Esophagus (tissue), 2 donors: ENCODE results near the gene PDE4D. TPM values are rescaled to one million over a fixed set of nuclear protein-coding genes. Genes with fewer than 3 reads are reported as not detected.

Experiments
- H3K27ac ChIP-seq, 2 donors: one replicate each; pipeline ENCODE4 v1.5.1; 2013; ENCODE audit warnings: low read depth in 2 of 2, mild to moderate bottlenecking in 2 of 2, inconsistent platforms in 1 of 2, low read length in 1 of 2, moderate library complexity in 1 of 2
- H3K27me3 ChIP-seq, 2 donors: one replicate each; pipeline ENCODE4 v1.6.1; 2013; ENCODE audit warnings: low read length in 2 of 2, control low read depth in 1 of 2, mild to moderate bottlenecking in 1 of 2; ENCODE audit not compliant: insufficient read depth in 2 of 2, control insufficient read depth in 1 of 2
- H3K36me3 ChIP-seq, 2 donors: one replicate each; pipeline ENCODE4 v1.6.1; 2013; ENCODE audit warnings: low read length in 1 of 2; ENCODE audit not compliant: control insufficient read depth in 2 of 2, insufficient read depth in 2 of 2
- H3K4me1 ChIP-seq, 2 donors: one replicate each; pipeline ENCODE4 v1.6.1; 2013; ENCODE audit warnings: low read length in 1 of 2; ENCODE audit not compliant: control insufficient read depth in 2 of 2, insufficient read depth in 2 of 2
- H3K4me3 ChIP-seq, 2 donors: one replicate each; pipeline ENCODE4 v1.5.1; 2013; ENCODE audit warnings: low read length in 2 of 2, mild to moderate bottlenecking in 2 of 2, low read depth in 1 of 2, moderate library complexity in 1 of 2
- H3K9me3 ChIP-seq, 2 donors: one replicate each; pipeline ENCODE4 v1.6.1; 2013; ENCODE audit warnings: mild to moderate bottlenecking in 2 of 2, low read depth in 1 of 2, low read length in 1 of 2, moderate library complexity in 1 of 2; ENCODE audit not compliant: control insufficient read depth in 2 of 2, insufficient read depth in 1 of 2
- WGBS, 2 donors: extraction: QIAGEN DNeasy Blood & Tissue Kit; methylation state at CpG; one replicate each; pipeline ENCODE4 v1.1.7; 2013; 5-methylcytosine and 5-hydroxymethylcytosine counted together
- polyA plus RNA-seq, 2 donors: library from polyadenylated mRNA; stranded (reverse); fragments of 200-250 nt; gene quantifications; one replicate each; pipeline ENCODE4 v1.2.3, GENCODE V29; 2013
- donor health status: healthy with polysubstance abuse.
- donor health status: Bipolar disorder and iron deficiency.

Gene PDE4D
- polyA plus RNA-seq, 2 donors, result 1.5 to 2.5 TPM

- Histone ChIP-seq H3K4me3 (no peak overlapping the region), H3K9me3 (no peaks in the 10 kb centered on the region), H3K36me3 (no peaks in the 10 kb centered on the region), H3K4me1 (no peaks in the 10 kb centered on the region), H3K27ac (no peak overlapping the region), H3K27me3 (no peaks in the 10 kb centered on the region)
- WGBS, 2 donors, result 58 to 74% methylated on average over 3 of the region's 3 CpGs
These were observed 699.8 kb downstream of the PDE4D start for GRCh38 chr5:59193616-59194319.

GRCh38 chr5:59190746-59191145, 702.8 kb downstream of the PDE4D start:
- no peak overlapping the region for H3K27ac ChIP-seq
- H3K4me1 ChIP-seq, result no peaks in the 10 kb centered on the region
- H3K36me3 ChIP-seq, result no peaks in the 10 kb centered on the region
- H3K9me3 ChIP-seq, result no peaks in the 10 kb centered on the region
- no peak overlapping the region for H3K4me3 ChIP-seq
- H3K27me3 ChIP-seq, result no peaks in the 10 kb centered on the region
- 63 to 77% methylated on average over 1 of the region's 1 CpG for WGBS, 2 donors

- H3K27ac ChIP-seq, result no peak overlapping the region
- WGBS, 2 donors, result 68 to 73% methylated on average over 7 of the region's 7 CpGs
- no peaks in the 10 kb centered on the region for H3K27me3 ChIP-seq
- no peaks in the 10 kb centered on the region for H3K9me3 ChIP-seq
- no peak overlapping the region for H3K4me3 ChIP-seq
- H3K4me1 ChIP-seq, result no peaks in the 10 kb centered on the region
- H3K36me3 ChIP-seq, result no peaks in the 10 kb centered on the region
These were observed 703.9 kb downstream of the PDE4D start for GRCh38 chr5:59189472-59190244.

- Histone ChIP-seq H3K4me1 (no peaks in the 10 kb centered on the region), H3K27me3 (no peaks in the 10 kb centered on the region), H3K9me3 (no peaks in the 10 kb centered on the region), H3K36me3 (no peaks in the 10 kb centered on the region), H3K4me3 (no peak overlapping the region), H3K27ac (no peak overlapping the region)
- 16 to 17% methylated on average over 16 of the region's 16 CpGs for WGBS, 2 donors
These were observed 704.9 kb downstream of the PDE4D start for GRCh38 chr5:59188419-59189225.

- H3K27me3 ChIP-seq, result no peaks in the 10 kb centered on the region
- H3K4me3 ChIP-seq, result no peak overlapping the region
- no peaks in the 10 kb centered on the region for H3K9me3 ChIP-seq
- H3K27ac ChIP-seq, result no peak overlapping the region
- no peaks in the 10 kb centered on the region for H3K4me1 ChIP-seq
- no peaks in the 10 kb centered on the region for H3K36me3 ChIP-seq
- 42 to 49% methylated on average over 4 of the region's 4 CpGs for WGBS, 2 donors
These were observed 705.7 kb downstream of the PDE4D start for GRCh38 chr5:59187857-59188256.

- Histone ChIP-seq H3K27ac (no peak overlapping the region), H3K4me1 (no peaks in the 10 kb centered on the region), H3K9me3 (no peaks in the 10 kb centered on the region), H3K36me3 (no peaks in the 10 kb centered on the region), H3K4me3 (no peak overlapping the region), H3K27me3 (no peaks in the 10 kb centered on the region)
- 65 to 66% methylated on average over 8 of the region's 8 CpGs for WGBS, 2 donors
These were observed 706.9 kb downstream of the PDE4D start for GRCh38 chr5:59186623-59187022.

- Histone ChIP-seq H3K36me3 (no peaks in the 10 kb centered on the region), H3K27ac (no peak overlapping the region), H3K9me3 (no peaks in the 10 kb centered on the region), H3K4me1 (no peaks in the 10 kb centered on the region), H3K27me3 (no peaks in the 10 kb centered on the region), H3K4me3 (no peak overlapping the region)
- WGBS, 2 donors, result 85 to 86% methylated on average over 5 of the region's 5 CpGs
These were observed 707.7 kb downstream of the PDE4D start for GRCh38 chr5:59185757-59186385.

GRCh38 chr5:59184769-59185168, 708.8 kb downstream of the PDE4D start:
- Histone ChIP-seq H3K4me3 (no peak overlapping the region), H3K4me1 (no peaks in the 10 kb centered on the region), H3K27me3 (no peaks in the 10 kb centered on the region), H3K36me3 (no peaks in the 10 kb centered on the region), H3K9me3 (no peaks in the 10 kb centered on the region), H3K27ac (no peak overlapping the region)
- WGBS, 2 donors, result 84 to 87% methylated on average over 6 of the region's 6 CpGs

- Histone ChIP-seq H3K9me3 (no peaks in the 10 kb centered on the region), H3K27ac (no peak overlapping the region)
- WGBS, 2 donors, result 86 to 89% methylated on average over 3 of the region's 3 CpGs
These were observed 710.8 kb downstream of the PDE4D start for GRCh38 chr5:59182760-59183159.

More at GRCh38 chr5:59182760-59183159, 710.8 kb downstream of the PDE4D start:
- H3K27me3 ChIP-seq, result no peaks in the 10 kb centered on the region
- no peaks in the 10 kb centered on the region for H3K4me1 ChIP-seq
- H3K36me3 ChIP-seq, result no peaks in the 10 kb centered on the region
- no peak overlapping the region for H3K4me3 ChIP-seq
